ENCODE data around the gene HSPA5. TPM values are rescaled to one million over a fixed set of nuclear protein-coding genes. Genes with fewer than 3 reads are reported as not detected.

The HSPA5 gene
- total RNA-seq, 4 donors from 2014 or later: 59.0 to 140 (median 84.9) TPM

GRCh38 chr9:125241863-125242739 lies 958 bp upstream of the HSPA5 start:
- Histone ChIP-seq H3K4me3 (peak overlapping the region; percentile 51 to 92 (median 71)), H3K27ac (peak overlapping the region; percentile 88 to 98 (median 93)), H3K9me3 (no peaks in the 10 kb centered on the region), H3K36me3 (peaks cover 0 to 26% (median 17%) of the 10 kb centered on the region in 3 donors), H3K27me3 (no peaks in the 10 kb centered on the region), H3K4me1 (peaks cover 0 to 38% (median 31%) of the 10 kb centered on the region in 4 donors)
- WGBS, 2 donors: 25 to 26% methylated on average over 27 of the region's 27 CpGs
- no peak for DNase-seq (ENCODE audit: low spot score in 2 of 2)
- TF ChIP-seq POLR2A (IDR thresholded peaks at IDR 0.05) (no peak), CTCF (IDR thresholded peaks at IDR 0.05) (no peak), EP300 (IDR thresholded peaks at IDR 0.05) (no peak)

GRCh38 chr9:125240649-125240999 lies 519 bp downstream of the HSPA5 start:
- Histone ChIP-seq H3K9me3 (no peaks in the 10 kb centered on the region), H3K27ac (peak overlapping the region; percentile 76 to 96 (median 93)), H3K4me1 (peaks cover 0 to 53% (median 41%) of the 10 kb centered on the region in 4 donors), H3K27me3 (no peaks in the 10 kb centered on the region), H3K4me3 (peak overlapping the region; percentile 82 to 93 (median 87)), H3K36me3 (peaks cover 0 to 40% (median 18%) of the 10 kb centered on the region in 3 donors)
- TF ChIP-seq EP300 (IDR thresholded peaks at IDR 0.05) (no peak), POLR2A (IDR thresholded peaks at IDR 0.05) (no peak), CTCF (IDR thresholded peaks at IDR 0.05) (no peak)
- DNase-seq (ENCODE audit: low spot score in 2 of 2): peak; percentile 11 to 19
- WGBS, 2 donors: 1% methylated on average over 21 to 27 of the region's 33 CpGs

- WGBS, 2 donors: 9 to 12% methylated on average over 8 of the region's 8 CpGs
- H3K9me3 ChIP-seq: no peaks in the 10 kb centered on the region
- peak overlapping the region; percentile 82 to 93 (median 87) for H3K4me3 ChIP-seq
- peak overlapping the region; percentile 76 to 96 (median 93) for H3K27ac ChIP-seq
- no peaks in the 10 kb centered on the region for H3K27me3 ChIP-seq
- no peak for DNase-seq (ENCODE audit: low spot score in 2 of 2)
- H3K36me3 ChIP-seq: peaks cover 0 to 47% (median 18%) of the 10 kb centered on the region in 3 donors
- peaks cover 0 to 60% (median 43%) of the 10 kb centered on the region in 4 donors for H3K4me1 ChIP-seq
- TF ChIP-seq EP300 (IDR thresholded peaks at IDR 0.05): no peak
- no peak for TF ChIP-seq POLR2A (IDR thresholded peaks at IDR 0.05)
- no peak for TF ChIP-seq CTCF (IDR thresholded peaks at IDR 0.05)
Measured at GRCh38 chr9:125239631-125240597, 1.2 kb downstream of the HSPA5 start.

DNA sequence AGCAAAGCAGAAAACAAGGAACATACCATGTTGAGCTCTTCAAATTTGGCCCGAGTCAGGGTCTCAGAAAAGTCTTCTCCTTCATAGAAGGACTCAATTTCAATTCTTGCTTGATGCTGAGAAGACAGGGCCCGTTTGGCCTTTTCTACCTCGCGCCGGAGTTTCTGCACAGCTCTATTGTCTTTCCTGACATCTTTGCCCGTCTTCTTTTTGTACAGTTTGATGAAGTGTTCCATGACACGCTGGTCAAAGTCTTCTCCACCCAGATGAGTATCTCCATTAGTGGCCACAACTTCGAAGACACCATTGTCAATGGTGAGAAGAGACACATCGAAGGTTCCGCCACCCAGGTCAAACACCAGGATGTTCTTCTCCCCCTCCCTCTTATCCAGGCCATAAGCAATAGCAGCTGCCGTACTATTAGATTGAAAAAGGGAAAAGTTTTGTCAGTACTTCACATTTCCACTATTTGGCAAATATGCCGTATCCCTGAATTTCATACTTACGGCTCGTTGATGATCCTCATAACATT lies 2.2 kb downstream of the HSPA5 start:
- WGBS, 2 donors: 80 to 83% methylated on average over 14 of the region's 14 CpGs
- no peak for DNase-seq (ENCODE audit: low spot score in 2 of 2)
- peak overlapping the region in 2 of 4 donors; percentile 92 to 93 for H3K4me3 ChIP-seq
- peak overlapping the region in 1 of 4 donors; percentile 93 for H3K27ac ChIP-seq
- H3K4me1 ChIP-seq: peaks cover 0 to 65% (median 44%) of the 10 kb centered on the region in 4 donors
- TF ChIP-seq POLR2A (IDR thresholded peaks at IDR 0.05) (no peak), EP300 (IDR thresholded peaks at IDR 0.05) (no peak), CTCF (IDR thresholded peaks at IDR 0.05) (no peak)
- no peaks in the 10 kb centered on the region for H3K9me3 ChIP-seq
- H3K27me3 ChIP-seq: no peaks in the 10 kb centered on the region
- H3K36me3 ChIP-seq: peaks cover 0 to 54% (median 18%) of the 10 kb centered on the region in 3 donors

Data from tibial nerve (tissue), 4 donors.